GM12891 (cell line): ENCODE measurements around the gene GNG3.

Experiments used
- PAX5 ChIP-seq: IDR thresholded peaks from 2 replicates; pipeline ENCODE4 v1.6.1; 2011; ENCODE audit warnings: low read length, moderate library complexity, mild to moderate bottlenecking; ENCODE audit not compliant: insufficient read depth, severe bottlenecking
- POLR2A ChIP-seq: IDR thresholded peaks from 2 replicates; pipeline ENCODE4 v1.6.1; 2011; ENCODE audit warnings: low read depth, low read length, control low read depth
- POLR2AphosphoS5 ChIP-seq: IDR thresholded peaks from 2 replicates; pipeline ENCODE4 v1.6.1; 2011; ENCODE audit warnings: low read depth, low read length, control low read depth
- POU2F2 ChIP-seq: IDR thresholded peaks from 2 replicates; pipeline ENCODE4 v1.6.1; 2011; ENCODE audit warnings: low read depth, mild to moderate bottlenecking, control low read depth, low read length, moderate library complexity
- SPI1 ChIP-seq: IDR thresholded peaks from 2 replicates; pipeline ENCODE4 v1.6.1; 2011; ENCODE audit warnings: low read depth, low read length, control low read depth
- TAF1 ChIP-seq: IDR thresholded peaks from 2 replicates; pipeline ENCODE4 v1.6.1; 2011; ENCODE audit warnings: low read depth, low read length, control low read depth

DNA sequence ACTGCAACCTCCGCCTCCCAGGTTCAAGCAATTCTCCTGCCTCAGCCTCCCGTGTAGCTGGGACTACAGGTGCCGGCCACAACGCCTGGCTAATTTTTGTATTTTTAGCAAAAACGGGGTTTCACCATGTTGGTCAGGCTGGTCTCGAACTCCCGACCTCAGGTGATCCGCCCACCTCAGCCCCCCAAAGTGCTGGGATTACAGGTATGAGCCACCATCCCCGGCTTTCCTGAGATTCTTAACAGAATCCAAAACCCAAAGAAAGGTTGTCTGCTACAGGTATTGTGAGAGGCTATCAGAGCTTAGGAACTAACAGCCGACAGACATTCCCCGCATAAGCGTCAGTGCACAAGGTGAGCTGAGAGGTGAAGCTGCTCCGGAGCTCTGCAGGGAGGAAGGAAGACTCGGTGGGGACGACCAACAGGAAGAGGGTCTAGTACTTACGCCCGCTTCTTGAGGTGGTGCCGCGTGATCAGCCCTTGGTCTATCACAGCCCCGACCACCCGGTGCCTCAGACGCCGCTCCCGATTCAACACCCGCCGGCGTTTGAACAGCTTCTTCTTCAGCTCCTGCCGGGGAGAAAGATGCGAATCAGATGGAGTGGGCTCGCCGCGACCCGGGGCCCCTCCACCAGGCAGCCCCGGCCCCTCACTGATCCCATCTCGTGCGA, 42.9 kb upstream of the GNG3 start:
- TF ChIP-seq POLR2A = no peak
- no peak for TF ChIP-seq SPI1
- TF ChIP-seq POLR2AphosphoS5 = no peak
- no peak for TF ChIP-seq TAF1
- no peak for TF ChIP-seq POU2F2
- TF ChIP-seq PAX5 = no peak
